DMS 273 (cell line): ENCODE measurements around the gene VSIG8.

Experiments used
- DNase-seq: peaks from one replicate; lab custom pipeline; 2025; ENCODE audit not compliant: unreplicated experiment; lab: John Stamatoyannopoulos, UW

The VSIG8 gene

DNA sequence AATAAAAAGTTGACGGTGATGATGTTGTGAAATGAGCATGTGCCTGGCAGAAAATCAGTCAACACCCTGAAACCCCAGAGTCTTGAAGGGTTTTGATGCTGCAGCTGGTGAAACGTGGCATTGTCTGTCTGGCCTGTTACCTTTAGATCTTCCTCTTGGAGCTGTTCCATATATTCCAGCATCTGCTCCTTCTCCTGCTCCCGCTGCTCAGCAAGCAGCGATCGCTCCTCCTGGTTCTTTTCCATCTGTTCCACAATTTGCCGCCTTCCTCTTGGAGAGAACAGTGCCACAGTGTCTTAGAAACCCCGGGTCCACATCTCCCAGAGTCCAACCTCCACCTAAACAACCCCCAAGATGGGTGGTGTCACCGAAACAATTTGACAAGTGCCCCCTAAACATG, 21.8 kb upstream of the VSIG8 start:
- DNase-seq, result peak; percentile 63

- DNase-seq, result no peak
Observed at GRCh38 chr1:159883134-159883533, 20.7 kb upstream of the VSIG8 start.

DNA sequence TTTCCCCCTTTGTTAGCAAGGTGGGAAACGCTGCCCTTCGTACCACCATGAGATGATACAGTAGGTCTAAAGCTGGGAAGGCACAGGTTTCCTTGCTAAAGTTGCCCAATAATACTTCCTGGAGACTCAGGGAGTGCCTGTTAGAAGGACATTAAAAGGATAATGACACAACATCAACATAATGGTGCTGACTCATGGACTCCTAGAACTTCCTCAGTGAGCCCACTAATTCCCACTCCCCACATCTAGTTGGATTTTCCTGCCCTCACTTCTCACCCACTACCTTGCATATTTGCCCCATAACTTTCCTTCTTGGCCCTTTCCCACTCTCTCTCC, 20.0 kb upstream of the VSIG8 start:
- DNase-seq, result no peak

DNA sequence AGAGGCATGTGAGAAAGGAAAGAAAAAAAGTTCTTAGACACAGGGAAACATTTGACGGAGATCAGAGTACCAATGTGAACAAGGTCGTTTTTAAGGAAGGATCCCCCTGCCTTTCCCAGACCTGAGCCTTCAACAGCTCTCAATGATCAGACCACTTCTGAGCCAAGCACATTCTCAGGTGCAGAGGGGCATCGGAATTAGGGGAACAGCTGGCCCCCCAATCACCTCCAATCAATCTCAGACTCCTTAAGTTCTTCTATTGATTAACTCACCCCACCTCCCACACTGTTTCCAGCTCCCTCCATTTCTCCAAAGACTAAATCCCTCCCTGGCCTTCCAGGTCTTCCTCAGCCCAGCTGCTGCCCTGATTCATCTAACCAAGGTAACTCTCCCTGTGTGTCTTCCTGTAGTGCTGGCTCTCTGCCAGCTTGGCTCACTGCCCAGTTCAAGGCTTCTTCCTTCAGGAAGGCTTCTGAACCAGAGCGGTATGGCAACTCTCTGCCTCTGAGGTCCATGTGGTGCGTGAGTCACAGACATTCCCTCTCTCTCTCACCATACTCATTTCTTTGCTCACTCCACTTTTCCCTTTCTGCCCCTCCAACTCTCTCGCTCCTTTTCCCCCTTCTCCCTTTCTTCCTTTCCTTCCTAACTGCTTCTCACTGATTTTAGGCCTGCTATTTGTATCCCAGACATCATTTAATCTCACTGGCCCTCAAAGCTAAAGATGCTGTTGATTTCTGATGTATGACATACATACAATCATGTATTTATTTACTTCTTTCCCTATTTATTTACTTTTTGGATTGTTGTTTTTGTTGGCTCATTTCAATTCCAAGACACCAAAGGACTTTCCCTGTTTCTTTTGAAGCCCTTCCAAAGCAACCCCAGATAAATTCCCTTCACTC, 19.4 kb upstream of the VSIG8 start:
- peak; percentile 93 for DNase-seq

GRCh38 chr1:159880430-159880829, 18.0 kb upstream of the VSIG8 start:
- no peak for DNase-seq

DNA sequence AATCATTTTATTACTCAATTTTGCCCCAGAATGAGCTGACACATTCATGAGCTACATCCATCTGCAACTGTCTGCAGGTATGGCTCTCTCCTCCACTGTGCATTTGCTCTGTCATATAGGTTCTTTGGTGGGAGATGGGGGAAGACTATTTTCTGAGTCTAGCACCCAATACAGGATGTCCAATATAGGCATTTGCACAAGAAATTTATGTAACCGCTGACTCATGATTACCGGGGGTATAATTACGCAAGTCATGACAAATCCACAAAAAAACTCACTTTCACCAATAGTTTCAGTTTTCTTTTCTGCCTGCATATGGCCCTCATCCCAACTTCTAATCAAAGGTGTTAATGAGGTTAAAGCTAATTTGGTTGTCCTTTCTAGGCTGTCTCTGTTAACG, 17.5 kb upstream of the VSIG8 start:
- DNase-seq, result no peak

- DNase-seq, result no peak
Observed at GRCh38 chr1:159879136-159879535, 16.7 kb upstream of the VSIG8 start.

DNA sequence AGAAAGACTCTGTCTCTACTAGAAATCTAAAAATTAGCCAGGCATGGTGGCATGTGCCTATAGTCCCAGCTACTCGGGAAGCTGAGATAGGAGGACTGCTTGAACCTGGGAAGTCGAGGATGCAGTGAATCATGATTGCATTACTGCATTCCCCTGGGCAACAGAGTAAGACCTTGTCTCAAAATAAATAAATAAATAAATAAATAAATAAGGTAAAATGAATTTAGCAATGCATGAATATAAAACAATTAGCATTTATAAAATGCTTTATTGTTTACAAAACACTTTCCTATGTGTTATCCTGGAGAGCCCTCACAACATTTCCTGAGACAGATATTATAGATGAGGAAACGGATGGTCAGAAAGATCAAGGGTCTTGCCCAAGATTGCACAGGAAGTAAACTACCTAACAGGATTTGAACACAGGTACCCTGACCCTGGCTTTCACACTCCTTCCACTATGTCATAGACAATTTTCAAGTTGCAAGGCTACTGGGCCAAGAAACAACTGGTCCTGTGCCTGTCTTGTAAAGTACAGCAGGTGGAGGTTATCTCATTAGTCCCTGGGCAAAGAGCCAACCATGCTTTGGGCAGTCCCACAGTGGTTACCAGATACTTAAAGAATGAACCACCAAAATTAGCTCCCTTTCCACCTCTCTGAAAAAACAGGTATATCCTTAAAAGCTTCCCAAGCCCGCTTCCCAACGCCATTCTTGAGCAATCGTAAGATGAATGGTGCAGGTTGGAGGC, 15.4 kb upstream of the VSIG8 start:
- DNase-seq, result peak; percentile 91

DNA sequence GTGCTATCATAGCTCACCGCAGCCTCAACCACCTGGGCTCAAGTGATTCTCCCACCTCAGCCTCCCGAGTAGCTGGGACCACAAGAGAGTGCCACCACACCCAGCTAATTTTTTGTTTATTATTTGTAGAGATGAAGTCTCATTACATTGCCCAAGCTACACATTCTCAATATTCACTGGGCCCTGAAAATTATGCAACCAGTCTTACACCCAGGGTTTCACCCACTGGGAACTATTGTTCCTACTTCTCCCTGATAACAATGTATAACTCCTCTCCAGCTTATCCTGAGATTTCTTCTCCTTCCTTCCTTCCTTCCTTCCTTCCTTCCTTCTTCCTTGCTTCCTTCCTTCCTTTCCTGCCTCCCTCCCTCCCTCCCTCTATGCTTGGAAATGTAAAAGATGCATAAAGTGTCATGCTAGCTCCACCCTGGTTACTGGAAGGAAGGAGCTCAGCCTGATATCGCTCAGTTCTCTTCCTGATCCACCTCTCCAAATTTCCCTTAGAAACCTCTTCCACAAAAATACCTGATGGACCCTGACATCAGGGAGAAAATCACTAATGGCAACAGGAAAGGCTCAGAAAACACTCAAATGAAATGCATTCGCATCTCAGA, 11.2 kb upstream of the VSIG8 start:
- DNase-seq, result no peak

DNA sequence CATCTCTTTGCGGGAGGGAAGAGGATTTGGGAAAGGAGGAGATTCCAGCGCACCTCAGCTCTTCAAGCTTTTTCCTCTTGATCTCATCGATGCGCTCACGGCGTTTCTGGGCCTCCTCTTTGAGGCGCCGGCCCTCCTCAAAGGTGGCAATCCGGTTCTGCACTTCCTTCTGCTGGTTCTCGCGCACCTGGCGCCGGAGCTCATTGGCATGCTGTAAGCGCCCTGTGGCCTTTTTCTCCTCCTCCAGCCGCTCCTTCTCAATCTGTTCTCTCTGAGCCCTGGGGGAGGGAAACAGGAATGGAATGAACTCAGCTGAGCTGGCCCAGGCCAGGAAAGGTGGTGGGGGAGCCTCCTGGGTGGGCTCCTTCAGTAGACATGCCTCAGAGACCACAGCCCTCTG, 10.4 kb upstream of the VSIG8 start:
- DNase-seq, result no peak

- DNase-seq, result no peak
Observed at GRCh38 chr1:159870704-159871103, 8.2 kb upstream of the VSIG8 start.

- no peak for DNase-seq
Observed at GRCh38 chr1:159869607-159870006, 7.2 kb upstream of the VSIG8 start.

- peak; percentile 57 for DNase-seq
Observed at GRCh38 chr1:159869173-159869572, 6.7 kb upstream of the VSIG8 start.

GRCh38 chr1:159868766-159869165, 6.3 kb upstream of the VSIG8 start:
- DNase-seq, result peak; percentile 78

- peak; percentile 92 for DNase-seq
Observed at GRCh38 chr1:159867664-159868026, 5.2 kb upstream of the VSIG8 start.

DNA sequence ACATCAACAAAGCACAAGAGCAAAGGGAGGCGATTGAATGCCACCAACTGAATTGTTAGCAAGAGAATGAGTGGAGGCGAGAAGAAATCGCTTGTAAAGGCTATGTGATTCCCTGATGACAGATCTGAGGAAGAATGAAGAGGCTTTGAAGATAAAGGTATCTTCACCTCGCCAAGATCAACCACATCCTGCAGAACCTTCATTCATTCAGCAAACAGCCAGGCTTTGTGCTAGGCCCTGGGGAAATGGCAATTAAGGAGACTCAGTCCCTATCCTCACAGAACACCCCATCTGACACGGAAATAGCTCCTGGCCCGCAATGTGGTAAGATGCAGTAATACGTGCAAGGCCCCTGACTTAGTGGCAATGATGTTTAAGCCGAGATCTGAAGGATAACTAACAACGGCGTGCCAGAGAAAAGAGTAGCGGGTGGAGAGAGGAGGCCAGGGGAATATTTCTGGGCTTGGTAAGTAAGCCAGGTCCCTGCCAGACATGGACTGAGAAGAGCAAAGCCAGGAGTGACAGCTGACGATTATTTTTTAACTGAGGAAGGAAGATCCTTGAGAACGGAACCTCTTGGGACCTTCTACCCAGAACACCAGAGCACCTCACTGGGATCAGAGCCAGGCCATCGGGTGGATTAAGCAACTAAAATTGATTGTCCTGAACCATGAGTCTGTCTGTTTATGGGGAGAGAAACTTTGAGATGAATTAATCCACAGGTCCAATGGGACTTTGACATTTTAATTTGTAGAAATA, 4.6 kb upstream of the VSIG8 start:
- peak; percentile 66 for DNase-seq

GRCh38 chr1:159866066-159866465, 3.6 kb upstream of the VSIG8 start:
- DNase-seq, result no peak

DNA sequence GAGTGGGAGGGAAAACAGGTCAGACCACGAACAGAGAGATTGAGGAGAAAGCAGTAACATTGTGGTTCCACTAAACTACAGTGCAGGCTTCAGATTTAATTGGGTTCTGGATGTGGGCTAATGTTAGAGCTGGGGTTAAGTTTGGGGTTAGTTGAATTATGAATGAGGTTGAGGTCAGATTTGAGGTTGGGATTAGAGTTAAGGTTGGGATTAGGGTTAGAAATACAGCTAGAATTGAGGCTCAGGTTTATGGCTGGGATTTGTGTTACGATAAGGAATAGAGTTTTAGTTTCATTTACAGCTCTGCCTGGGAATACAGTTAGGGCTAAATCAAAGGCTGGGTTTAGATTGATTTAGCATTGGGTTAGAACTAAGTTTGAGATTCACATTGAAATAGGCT, 1.8 kb upstream of the VSIG8 start:
- DNase-seq, result no peak

GRCh38 chr1:159862031-159862430, 426 bp downstream of the VSIG8 start:
- DNase-seq, result no peak

DNA sequence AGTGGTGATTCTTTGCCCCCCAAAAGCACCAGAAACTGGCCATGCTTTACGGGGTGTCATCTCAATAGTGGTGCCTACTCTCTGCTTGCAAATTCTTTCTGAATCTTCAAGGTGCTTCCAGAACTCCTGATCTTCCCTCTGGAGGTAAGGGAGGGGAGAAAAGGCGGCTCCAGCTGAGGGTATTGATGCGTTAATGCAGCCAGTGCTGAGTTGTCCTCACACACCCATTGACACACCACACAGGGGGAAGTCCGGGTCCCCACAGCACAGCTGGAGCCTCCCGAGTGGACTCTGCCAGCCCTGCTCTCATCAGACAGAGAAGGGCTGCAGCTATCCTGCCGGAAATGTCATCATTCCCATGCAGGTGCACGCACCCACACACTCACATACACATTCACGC, 1.2 kb downstream of the VSIG8 start:
- no peak for DNase-seq

GRCh38 chr1:159860456-159860855, 2.0 kb downstream of the VSIG8 start:
- peak; percentile 77 for DNase-seq
